Measurements from ENCODE around the gene C3orf52.

The C3orf52 gene

GRCh38 chr3:112137781-112138180 lies 51.6 kb downstream of the C3orf52 start:
- DNase-seq: no peak

DNA sequence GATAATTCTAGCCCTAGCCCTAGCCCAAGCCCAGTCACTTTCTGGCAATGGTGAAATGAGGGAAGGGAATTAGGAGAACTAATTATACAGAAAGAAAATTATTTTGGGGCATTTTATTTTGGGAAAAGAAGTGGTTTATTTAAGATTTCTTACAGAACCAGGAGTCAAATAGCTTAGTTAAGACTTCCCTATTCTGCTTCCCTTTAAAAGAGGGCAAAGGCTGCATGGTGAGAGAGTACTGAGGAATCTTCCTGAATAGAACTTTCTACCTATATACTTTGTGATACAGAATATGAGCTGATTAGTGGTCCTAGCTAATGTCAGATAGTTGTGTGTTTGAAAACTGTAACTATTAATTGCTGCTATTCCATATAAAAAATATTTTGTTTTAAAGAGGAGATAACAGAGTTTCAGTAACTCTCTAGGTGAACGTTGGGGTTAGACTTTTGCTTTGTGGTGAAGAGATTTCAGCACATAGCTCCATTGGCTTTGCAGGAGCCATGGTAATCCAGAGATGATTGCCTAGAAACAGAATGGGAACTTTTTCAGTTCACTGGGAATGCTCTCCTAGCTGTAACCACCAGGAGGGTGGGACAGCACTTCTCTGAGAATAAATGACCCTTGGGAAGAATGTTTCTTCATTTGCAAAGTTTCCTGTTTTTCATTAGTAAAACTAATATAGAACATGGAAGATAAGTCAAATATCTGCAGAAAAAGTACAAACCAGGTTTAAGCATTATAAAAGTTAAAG lies 52.2 kb downstream of the C3orf52 start:
- no peak for DNase-seq

GRCh38 chr3:112140584-112140983 lies 54.4 kb downstream of the C3orf52 start:
- DNase-seq: no peak

- DNase-seq: no peak
Observed at GRCh38 chr3:112141293-112141692, 55.1 kb downstream of the C3orf52 start.

DNA sequence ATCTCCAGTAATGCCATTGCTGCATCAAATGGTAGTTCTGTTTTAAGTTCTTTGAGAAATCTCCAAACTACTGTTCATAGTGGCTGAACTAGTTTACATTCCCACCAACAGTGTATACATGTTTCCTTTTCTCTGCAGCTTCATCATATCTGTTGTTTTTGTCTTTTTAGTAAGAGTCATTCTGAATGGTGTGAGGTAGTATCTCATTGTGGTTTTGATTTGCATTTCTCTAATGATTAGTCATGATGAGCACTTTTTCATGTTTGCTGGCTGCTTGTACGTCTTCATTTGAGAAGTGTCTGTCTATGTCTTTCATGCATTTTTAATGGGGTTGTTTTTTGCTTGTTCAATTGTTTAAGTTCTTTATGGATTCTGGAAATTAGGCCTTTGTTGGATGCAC lies 57.1 kb downstream of the C3orf52 start:
- DNase-seq: no peak

DNA sequence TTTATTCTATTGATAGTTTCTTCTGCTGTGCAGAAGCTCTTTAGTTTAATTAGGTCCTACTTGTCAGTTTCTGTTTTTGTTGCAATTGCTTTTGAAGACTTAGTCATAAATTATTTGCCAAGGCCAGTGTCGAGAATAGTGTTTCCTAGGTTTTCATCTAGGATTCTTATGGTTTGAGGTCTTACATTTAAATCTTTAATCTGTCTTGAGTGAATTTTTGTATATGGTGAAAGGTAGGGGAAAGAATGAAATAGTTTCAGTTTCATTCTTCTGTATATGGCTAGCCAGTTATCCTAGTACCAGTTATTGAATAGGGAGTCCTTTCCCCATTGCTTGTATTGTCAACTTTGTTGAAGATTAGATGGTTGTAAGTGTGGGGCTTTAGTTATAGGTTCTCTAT lies 57.5 kb downstream of the C3orf52 start:
- DNase-seq: no peak

DNA sequence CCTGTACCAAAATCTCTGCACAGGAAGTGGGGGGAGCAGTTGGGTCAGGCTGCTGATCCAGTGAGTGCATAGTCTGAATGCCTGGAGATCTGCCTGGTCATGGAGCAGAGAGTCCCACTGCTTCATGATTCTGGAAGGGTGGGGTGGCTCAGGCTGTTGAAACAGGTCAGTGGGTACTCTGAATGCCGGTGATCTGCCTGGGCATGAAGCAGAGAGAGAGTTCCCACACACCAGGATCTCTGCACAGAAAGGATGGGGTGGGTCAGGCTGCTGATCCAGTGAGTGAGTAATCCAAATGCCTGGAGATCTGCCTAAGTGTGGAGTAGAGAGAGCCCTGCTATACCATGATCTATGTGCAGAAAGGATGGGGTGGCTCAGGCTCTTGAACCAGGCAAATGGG lies 62.9 kb downstream of the C3orf52 start:
- no peak for DNase-seq

DNA sequence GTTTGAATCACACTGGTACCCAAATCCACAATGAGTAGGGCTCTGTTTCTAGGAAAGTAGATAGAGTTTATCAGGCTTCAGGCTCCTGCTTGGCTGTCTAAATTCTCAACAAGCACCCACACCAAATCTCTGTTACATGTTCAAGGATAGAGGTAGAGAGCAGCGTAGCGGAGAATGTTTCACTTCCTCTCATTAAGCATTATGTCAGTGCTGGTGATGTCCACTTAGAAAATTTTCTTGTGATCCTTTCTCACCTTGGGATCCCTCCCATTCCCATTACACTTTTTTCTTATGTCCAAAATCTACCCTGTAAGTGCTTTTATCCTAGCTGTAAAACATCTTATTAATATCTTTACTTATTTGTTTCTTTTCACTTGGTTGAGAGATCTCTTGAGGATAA lies 81.6 kb downstream of the C3orf52 start:
- DNase-seq: no peak
